Neural progenitor cell (in vitro differentiated cells): Measurements from ENCODE around the gene FAM53B. TPM values are rescaled to one million over a fixed set of nuclear protein-coding genes. Genes with fewer than 3 reads are reported as not detected.
A peak's percentile ranks its signal among the peaks of the same experiment; 100 is the strongest.

Experiments used
- DNase-seq: peaks from one replicate; pipeline ENCODE4 v3.0.0-alpha.2; 2016; ENCODE audit warnings: low spot score
- H2AFZ ChIP-seq: fragments of 200-600 bp; sonication (generic); replicated peaks from 2 replicates; pipeline ENCODE4 v1.6.1; 2016; ENCODE audit warnings: antibody characterized with exemption
- H3F3A ChIP-seq: fragments of 200-600 bp; sonication (generic); 2 replicates; pipeline ENCODE4 v1.6.1; 2016; ENCODE audit warnings: antibody characterized with exemption, low read depth
- H3K27ac ChIP-seq: fragments of 200-600 bp; sonication (generic); 2 replicates; pipeline ENCODE4 v1.5.1; 2016; ENCODE audit warnings: mild to moderate bottlenecking
- H3K27me3 ChIP-seq: fragments of 200-600 bp; sonication (generic); 2 replicates; pipeline ENCODE4 v1.6.1; 2016; ENCODE audit warnings: mild to moderate bottlenecking, moderate library complexity
- H3K36me3 ChIP-seq: fragments of 200-600 bp; sonication (generic); 2 replicates; pipeline ENCODE4 v1.5.1; 2016
- H3K4me1 ChIP-seq: fragments of 200-600 bp; sonication (generic); 2 replicates; pipeline ENCODE4 v1.6.1; 2016; ENCODE audit warnings: mixed run types
- H3K4me2 ChIP-seq: fragments of 200-600 bp; sonication (generic); 2 replicates; pipeline ENCODE4 v1.6.1; 2016
- H3K4me3 ChIP-seq: fragments of 200-600 bp; sonication (generic); 2 replicates; pipeline ENCODE4 v1.5.1; 2016
- H3K79me2 ChIP-seq: fragments of 200-600 bp; sonication (generic); 2 replicates; pipeline ENCODE4 v1.6.1; 2016; ENCODE audit warnings: low read depth
- H3K9ac ChIP-seq: fragments of 200-600 bp; sonication (generic); 2 replicates; pipeline ENCODE4 v1.6.1; 2016
- H3K9me3 ChIP-seq: fragments of 200-600 bp; sonication (generic); 2 replicates; pipeline ENCODE4 v1.5.1; 2016; ENCODE audit warnings: low read depth
- H4K20me1 ChIP-seq: fragments of 200-600 bp; sonication (generic); 2 replicates; pipeline ENCODE4 v1.6.1; 2016; ENCODE audit warnings: low read depth
- H3K27ac Mint-ChIP-seq: 3 replicates; pipeline ENCODE4 v1.8.0; 2021; ENCODE audit warnings: mixed read lengths
- H3K27me3 Mint-ChIP-seq: 2 replicates; pipeline ENCODE4 v1.8.0; 2022; ENCODE audit warnings: low read depth, mild to moderate bottlenecking, inconsistent platforms, moderate library complexity, mixed read lengths; ENCODE audit not compliant: insufficient read depth
- H3K36me3 Mint-ChIP-seq: 3 replicates; pipeline ENCODE4 v1.8.0; 2021; ENCODE audit warnings: mixed read lengths
- H3K4me1 Mint-ChIP-seq: 3 replicates; pipeline ENCODE4 v1.8.0; 2021; ENCODE audit warnings: mixed read lengths
- H3K4me3 Mint-ChIP-seq: 3 replicates; pipeline ENCODE4 v1.8.0; 2021; ENCODE audit warnings: mild to moderate bottlenecking, moderate library complexity, mixed read lengths
- H3K9me3 Mint-ChIP-seq: 3 replicates; pipeline ENCODE4 v1.8.0; 2020; ENCODE audit warnings: mixed read lengths
- CTCF ChIP-seq: fragments of 200-600 bp; sonication (generic); IDR thresholded peaks from 2 replicates; pipeline ENCODE4 v1.5.1; 2017; ENCODE audit warnings: antibody characterized with exemption, mild to moderate bottlenecking
- EZH2 ChIP-seq: fragments of 200-600 bp; sonication (generic); IDR thresholded peaks from 2 replicates; pipeline ENCODE4 v1.6.1; 2017; ENCODE audit warnings: antibody characterized with exemption, mild to moderate bottlenecking, moderate library complexity
- EZH2phosphoT487 ChIP-seq: fragments of 200-600 bp; sonication (generic); IDR thresholded peaks from 2 replicates; pipeline ENCODE4 v1.6.1; 2017; ENCODE audit warnings: antibody characterized with exemption
- total RNA-seq: library from RNA; depleted of rRNA; stranded (reverse); fragments of >200 nt; gene quantifications from 2 replicates; pipeline ENCODE4 v1.2.3, GENCODE V29; 2015; ENCODE audit warnings: low replicate concordance

The FAM53B gene
- total RNA-seq, 1 donor from 2014 or later, result 15.3 TPM

- H3K79me2 ChIP-seq, result no peaks in the 10 kb centered on the region
- TF ChIP-seq CTCF (no peak), EZH2 (no peak), EZH2phosphoT487 (no peak)
- Mint-ChIP-seq H3K36me3 (peaks cover 7% of the 10 kb centered on the region), H3K4me3 (no peak overlapping the region), H3K27ac (no peak overlapping the region), H3K4me1 (peaks cover 22% of the 10 kb centered on the region), H3K27me3 (no peaks in the 10 kb centered on the region), H3K9me3 (no peaks in the 10 kb centered on the region)
- H3K4me3 ChIP-seq, result no peak overlapping the region
- DNase-seq, result no peak
- peaks cover 61% of the 10 kb centered on the region for H4K20me1 ChIP-seq
- no peaks in the 10 kb centered on the region for H3K9me3 ChIP-seq
- H3K4me2 ChIP-seq, result peak overlapping the region; percentile 21
- no peak overlapping the region for H3K9ac ChIP-seq
- H2AFZ ChIP-seq, result no peak overlapping the region
- H3K27ac ChIP-seq, result no peak overlapping the region
- H3F3A ChIP-seq, result no peaks in the 10 kb centered on the region
- no peaks in the 10 kb centered on the region for H3K36me3 ChIP-seq
- peaks cover 26% of the 10 kb centered on the region for H3K4me1 ChIP-seq
- no peaks in the 10 kb centered on the region for H3K27me3 ChIP-seq
Measured at GRCh38 chr10:124626759-124627380, 117.3 kb downstream of the FAM53B start.

GRCh38 chr10:124625831-124626238 is 118.3 kb downstream of the FAM53B start:
- H3K4me1 ChIP-seq, result peaks cover 26% of the 10 kb centered on the region
- peaks cover 63% of the 10 kb centered on the region for H4K20me1 ChIP-seq
- no peaks in the 10 kb centered on the region for H3F3A ChIP-seq

GRCh38 chr10:124624895-124625294 is 119.3 kb downstream of the FAM53B start:
- DNase-seq, result no peak
- H3F3A ChIP-seq, result no peaks in the 10 kb centered on the region
- H3K9me3 ChIP-seq, result no peaks in the 10 kb centered on the region
- Mint-ChIP-seq H3K9me3 (no peaks in the 10 kb centered on the region), H3K27me3 (no peaks in the 10 kb centered on the region), H3K4me1 (peaks cover 25% of the 10 kb centered on the region), H3K27ac (peak overlapping the region; percentile 65), H3K36me3 (peaks cover 7% of the 10 kb centered on the region), H3K4me3 (no peak overlapping the region)
- H3K27me3 ChIP-seq, result no peaks in the 10 kb centered on the region
- H3K36me3 ChIP-seq, result no peaks in the 10 kb centered on the region
- peaks cover 26% of the 10 kb centered on the region for H3K4me1 ChIP-seq
- peaks cover 58% of the 10 kb centered on the region for H4K20me1 ChIP-seq
- TF ChIP-seq CTCF, result no peak
- TF ChIP-seq EZH2phosphoT487, result no peak
- no peak for TF ChIP-seq EZH2
- no peaks in the 10 kb centered on the region for H3K79me2 ChIP-seq
- H2AFZ ChIP-seq, result no peak overlapping the region
- no peak overlapping the region for H3K4me3 ChIP-seq
- no peak overlapping the region for H3K4me2 ChIP-seq
- no peak overlapping the region for H3K9ac ChIP-seq
- no peak overlapping the region for H3K27ac ChIP-seq

More at GRCh38 chr10:124625831-124626238, 118.3 kb downstream of the FAM53B start:
- H3K36me3 ChIP-seq, result no peaks in the 10 kb centered on the region
- Mint-ChIP-seq H3K4me3 (no peak overlapping the region), H3K4me1 (peaks cover 25% of the 10 kb centered on the region), H3K27me3 (no peaks in the 10 kb centered on the region), H3K36me3 (peaks cover 7% of the 10 kb centered on the region), H3K9me3 (no peaks in the 10 kb centered on the region), H3K27ac (no peak overlapping the region)
- DNase-seq, result no peak
- H3K79me2 ChIP-seq, result no peaks in the 10 kb centered on the region
- H3K9ac ChIP-seq, result no peak overlapping the region
- no peaks in the 10 kb centered on the region for H3K9me3 ChIP-seq
- H3K27me3 ChIP-seq, result no peaks in the 10 kb centered on the region
- no peak overlapping the region for H2AFZ ChIP-seq
- no peak overlapping the region for H3K27ac ChIP-seq
- H3K4me3 ChIP-seq, result no peak overlapping the region
- no peak for TF ChIP-seq EZH2
- no peak for TF ChIP-seq EZH2phosphoT487
- TF ChIP-seq CTCF, result no peak
- H3K4me2 ChIP-seq, result no peak overlapping the region
